Liver (tissue), 9 donors: ENCODE results near the gene FXYD2. TPM values are rescaled to one million over a fixed set of nuclear protein-coding genes. Genes with fewer than 3 reads are reported as not detected.

ENCODE experiments used
- DNase-seq: peaks from one replicate; pipeline ENCODE4 v3.0.0-alpha.2; 2017; ENCODE audit warnings: low spot score
- H3K27ac ChIP-seq, 2 donors: one replicate each; pipeline ENCODE4 v1.7.0; 2013; ENCODE audit warnings: inconsistent platforms in 2 of 2, low read length in 2 of 2, control low read depth in 1 of 2, low read depth in 1 of 2, mild to moderate bottlenecking in 1 of 2
- H3K27me3 ChIP-seq, 4 donors: one replicate each; pipeline versions ENCODE4 v1.6.1 to v1.7.0; 2013; ENCODE audit warnings: low read length in 3 of 4, inconsistent platforms in 1 of 4, mild to moderate bottlenecking in 1 of 4, moderate library complexity in 1 of 4; ENCODE audit not compliant: control insufficient read depth in 4 of 4, insufficient read depth in 4 of 4
- H3K36me3 ChIP-seq, 4 donors: one replicate each; pipeline versions ENCODE4 v1.6.1 to v1.7.0; 2013; ENCODE audit warnings: low read length in 3 of 4, mild to moderate bottlenecking in 3 of 4, low read depth in 1 of 4, moderate library complexity in 1 of 4; ENCODE audit not compliant: control insufficient read depth in 4 of 4, insufficient read depth in 3 of 4
- H3K4me1 ChIP-seq, 4 donors: one replicate each; pipeline versions ENCODE4 v1.6.1 to v1.7.0; 2013; ENCODE audit warnings: low read length in 3 of 4, mild to moderate bottlenecking in 3 of 4, moderate library complexity in 1 of 4; ENCODE audit not compliant: control insufficient read depth in 4 of 4, insufficient read depth in 4 of 4
- H3K4me3 ChIP-seq, 3 donors: one replicate each; pipeline versions ENCODE4 v1.6.1 to v1.7.0; 2013; ENCODE audit warnings: low read length in 3 of 3, control low read depth in 1 of 3, low read depth in 1 of 3, mild to moderate bottlenecking in 1 of 3
- H3K9ac ChIP-seq, 2 donors: one replicate each; pipeline ENCODE4 v1.7.0; 2013; ENCODE audit warnings: low read length in 2 of 2, mild to moderate bottlenecking in 2 of 2, moderate library complexity in 2 of 2, control low read depth in 1 of 2, low read depth in 1 of 2
- H3K9me3 ChIP-seq, 4 donors: one replicate each; pipeline versions ENCODE4 v1.6.1 to v1.7.0; 2013; ENCODE audit warnings: low read length in 3 of 4; ENCODE audit not compliant: control insufficient read depth in 4 of 4
- ATF3 ChIP-seq: IDR thresholded peaks from 2 replicates; pipeline ENCODE4 v1.6.1; 2016; ENCODE audit warnings: antibody characterized with exemption
- EGR1 ChIP-seq, 2 donors: IDR thresholded peaks; 2 replicates each; pipeline ENCODE4 v1.6.1; 2016 to 2018; ENCODE audit warnings: antibody characterized with exemption in 2 of 2, low read depth in 2 of 2
- FOXA1 ChIP-seq: IDR thresholded peaks from 2 replicates; pipeline ENCODE4 v1.6.1; 2016; ENCODE audit warnings: antibody characterized with exemption
- FOXA2 ChIP-seq: IDR thresholded peaks from 2 replicates; pipeline ENCODE4 v1.6.1; 2016; ENCODE audit warnings: antibody characterized with exemption
- GABPA ChIP-seq, 2 donors: IDR thresholded peaks in 1 of 2; conservative IDR thresholded peaks in 1 of 2; 2 replicates each; pipeline ENCODE4 v1.6.1; 2016; ENCODE audit warnings: antibody characterized with exemption in 2 of 2, mild to moderate bottlenecking in 1 of 2, moderate library complexity in 1 of 2
- HNF4A ChIP-seq, 2 donors: conservative IDR thresholded peaks; 2 replicates each; pipeline ENCODE4 v1.6.1; 2016; ENCODE audit warnings: antibody characterized with exemption in 2 of 2, mild to moderate bottlenecking in 2 of 2
- HNF4G ChIP-seq: IDR thresholded peaks from 2 replicates; pipeline ENCODE4 v1.6.1; 2016; ENCODE audit warnings: antibody characterized with exemption
- JUND ChIP-seq, 2 donors: IDR thresholded peaks; 2 replicates each; pipeline ENCODE4 v1.6.1; 2016; ENCODE audit warnings: antibody characterized with exemption in 2 of 2
- MAX ChIP-seq: IDR thresholded peaks from 2 replicates; pipeline ENCODE4 v1.6.1; 2016; ENCODE audit warnings: antibody characterized with exemption
- RAD21 ChIP-seq, 2 donors: IDR thresholded peaks; 2 replicates each; pipeline ENCODE4 v1.6.1; 2016; ENCODE audit warnings: antibody characterized with exemption in 2 of 2, mild to moderate bottlenecking in 2 of 2
- RXRA ChIP-seq, 2 donors: IDR thresholded peaks; 2 replicates each; pipeline ENCODE4 v1.6.1; 2017 to 2018; ENCODE audit warnings: antibody characterized with exemption in 2 of 2, mild to moderate bottlenecking in 1 of 2
- SP1 ChIP-seq: IDR thresholded peaks from 2 replicates; pipeline ENCODE4 v1.6.1; 2018; ENCODE audit warnings: antibody characterized with exemption, mild to moderate bottlenecking
- TAF1 ChIP-seq: conservative IDR thresholded peaks from 2 replicates; pipeline ENCODE4 v1.6.1; 2016; ENCODE audit warnings: antibody characterized with exemption, mild to moderate bottlenecking
- YY1 ChIP-seq: IDR thresholded peaks from 2 replicates; pipeline ENCODE4 v1.6.1; 2016; ENCODE audit warnings: antibody characterized with exemption, mild to moderate bottlenecking
- WGBS: extraction: QIAGEN DNeasy Blood & Tissue Kit; methylation state at CpG from one replicate; pipeline ENCODE4 v1.1.7; 2013; 5-methylcytosine and 5-hydroxymethylcytosine counted together
- polyA plus RNA-seq, 2 donors: library from polyadenylated mRNA; stranded (reverse) in 1 of 2; unstranded in 1 of 2; fragments of 200-250 nt in 1 of 2; fragments of >200 nt in 1 of 2; fragmentation: Nextera tagmentation in 1 of 2; extraction: Ambion mirVana in 1 of 2; gene quantifications; one replicate each; pipeline versions ENCODE4 v1.2.1 to v1.2.3, GENCODE V29; 2013 to 2015
- total RNA-seq, 2 donors: library from RNA; depleted of rRNA; stranded (reverse); fragments of >200 nt; gene quantifications; one replicate each; pipeline ENCODE4 v1.2.3, GENCODE V29; 2014
- TF ChIP-seq, protein P1 (sequence below): fragments of 150-350 bp; IDR thresholded peaks from 2 replicates; pipeline ENCODE4 v1.5.1; 2017; ENCODE audit warnings: improper control_type of control experiment, low read depth, low read length; ENCODE audit not compliant: missing input control
- TF ChIP-seq, protein P2 (sequence below): IDR thresholded peaks from 2 replicates; pipeline ENCODE4 v1.6.1; 2016; ENCODE audit warnings: antibody characterized with exemption
- TF ChIP-seq, protein P3 (sequence below): IDR thresholded peaks from 2 replicates; pipeline ENCODE4 v1.6.1; 2016; ENCODE audit warnings: antibody characterized with exemption, mild to moderate bottlenecking
- donor health status: healthy.
- donor health status: healthy.
- donor health status: healthy.
- donor health status: healthy.
- donor health status: healthy.

The FXYD2 gene
- total and polyA plus RNA-seq, 4 donors, result 20.2 to 105 (median 41.8) TPM

DNA sequence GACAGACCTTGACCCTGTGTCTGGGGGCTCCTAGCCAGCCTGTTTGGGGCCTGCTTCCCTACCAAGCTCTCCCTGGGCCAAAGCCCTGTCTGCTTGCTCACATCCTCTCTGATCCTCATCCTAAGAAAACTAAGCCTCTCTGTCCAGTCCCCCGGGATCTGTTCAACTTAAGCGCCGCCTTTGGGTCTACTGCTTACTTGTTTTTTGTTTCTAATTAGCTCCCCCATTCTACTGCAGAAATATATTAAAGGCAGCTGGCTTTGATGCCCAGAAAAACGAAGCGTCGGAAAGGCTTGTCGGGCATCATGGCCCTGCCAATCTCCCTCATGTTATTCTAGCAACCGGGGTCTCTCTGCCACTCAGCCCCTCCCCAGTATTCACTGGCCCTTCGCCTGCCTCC lies 31.0 kb downstream of the FXYD2 start:
- TF ChIP-seq HNF4G (no peak), YY1 (no peak), TAF1 (no peak), MAX (no peak), GABPA (IDR thresholded peaks at IDR 0.05 in 1 of 2, conservative IDR thresholded peaks at IDR 0.05 in 1 of 2) (no peak), HNF4A (conservative IDR thresholded peaks at IDR 0.05) (no peak), JUND (IDR thresholded peaks at IDR 0.05) (no peak), RAD21 (IDR thresholded peaks at IDR 0.05) (no peak), RXRA (IDR thresholded peaks at IDR 0.05) (no peak), SP1 (no peak), ATF3 (no peak), EGR1 (IDR thresholded peaks at IDR 0.05; ENCODE audit: low read depth in 2 of 2) (no peak)
- TF ChIP-seq, protein P1, sequence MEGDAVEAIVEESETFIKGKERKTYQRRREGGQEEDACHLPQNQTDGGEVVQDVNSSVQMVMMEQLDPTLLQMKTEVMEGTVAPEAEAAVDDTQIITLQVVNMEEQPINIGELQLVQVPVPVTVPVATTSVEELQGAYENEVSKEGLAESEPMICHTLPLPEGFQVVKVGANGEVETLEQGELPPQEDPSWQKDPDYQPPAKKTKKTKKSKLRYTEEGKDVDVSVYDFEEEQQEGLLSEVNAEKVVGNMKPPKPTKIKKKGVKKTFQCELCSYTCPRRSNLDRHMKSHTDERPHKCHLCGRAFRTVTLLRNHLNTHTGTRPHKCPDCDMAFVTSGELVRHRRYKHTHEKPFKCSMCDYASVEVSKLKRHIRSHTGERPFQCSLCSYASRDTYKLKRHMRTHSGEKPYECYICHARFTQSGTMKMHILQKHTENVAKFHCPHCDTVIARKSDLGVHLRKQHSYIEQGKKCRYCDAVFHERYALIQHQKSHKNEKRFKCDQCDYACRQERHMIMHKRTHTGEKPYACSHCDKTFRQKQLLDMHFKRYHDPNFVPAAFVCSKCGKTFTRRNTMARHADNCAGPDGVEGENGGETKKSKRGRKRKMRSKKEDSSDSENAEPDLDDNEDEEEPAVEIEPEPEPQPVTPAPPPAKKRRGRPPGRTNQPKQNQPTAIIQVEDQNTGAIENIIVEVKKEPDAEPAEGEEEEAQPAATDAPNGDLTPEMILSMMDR, result no peak
- TF ChIP-seq, protein P2, sequence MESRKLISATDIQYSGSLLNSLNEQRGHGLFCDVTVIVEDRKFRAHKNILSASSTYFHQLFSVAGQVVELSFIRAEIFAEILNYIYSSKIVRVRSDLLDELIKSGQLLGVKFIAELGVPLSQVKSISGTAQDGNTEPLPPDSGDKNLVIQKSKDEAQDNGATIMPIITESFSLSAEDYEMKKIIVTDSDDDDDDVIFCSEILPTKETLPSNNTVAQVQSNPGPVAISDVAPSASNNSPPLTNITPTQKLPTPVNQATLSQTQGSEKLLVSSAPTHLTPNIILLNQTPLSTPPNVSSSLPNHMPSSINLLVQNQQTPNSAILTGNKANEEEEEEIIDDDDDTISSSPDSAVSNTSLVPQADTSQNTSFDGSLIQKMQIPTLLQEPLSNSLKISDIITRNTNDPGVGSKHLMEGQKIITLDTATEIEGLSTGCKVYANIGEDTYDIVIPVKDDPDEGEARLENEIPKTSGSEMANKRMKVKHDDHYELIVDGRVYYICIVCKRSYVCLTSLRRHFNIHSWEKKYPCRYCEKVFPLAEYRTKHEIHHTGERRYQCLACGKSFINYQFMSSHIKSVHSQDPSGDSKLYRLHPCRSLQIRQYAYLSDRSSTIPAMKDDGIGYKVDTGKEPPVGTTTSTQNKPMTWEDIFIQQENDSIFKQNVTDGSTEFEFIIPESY, result no peak
- TF ChIP-seq, protein P3, sequence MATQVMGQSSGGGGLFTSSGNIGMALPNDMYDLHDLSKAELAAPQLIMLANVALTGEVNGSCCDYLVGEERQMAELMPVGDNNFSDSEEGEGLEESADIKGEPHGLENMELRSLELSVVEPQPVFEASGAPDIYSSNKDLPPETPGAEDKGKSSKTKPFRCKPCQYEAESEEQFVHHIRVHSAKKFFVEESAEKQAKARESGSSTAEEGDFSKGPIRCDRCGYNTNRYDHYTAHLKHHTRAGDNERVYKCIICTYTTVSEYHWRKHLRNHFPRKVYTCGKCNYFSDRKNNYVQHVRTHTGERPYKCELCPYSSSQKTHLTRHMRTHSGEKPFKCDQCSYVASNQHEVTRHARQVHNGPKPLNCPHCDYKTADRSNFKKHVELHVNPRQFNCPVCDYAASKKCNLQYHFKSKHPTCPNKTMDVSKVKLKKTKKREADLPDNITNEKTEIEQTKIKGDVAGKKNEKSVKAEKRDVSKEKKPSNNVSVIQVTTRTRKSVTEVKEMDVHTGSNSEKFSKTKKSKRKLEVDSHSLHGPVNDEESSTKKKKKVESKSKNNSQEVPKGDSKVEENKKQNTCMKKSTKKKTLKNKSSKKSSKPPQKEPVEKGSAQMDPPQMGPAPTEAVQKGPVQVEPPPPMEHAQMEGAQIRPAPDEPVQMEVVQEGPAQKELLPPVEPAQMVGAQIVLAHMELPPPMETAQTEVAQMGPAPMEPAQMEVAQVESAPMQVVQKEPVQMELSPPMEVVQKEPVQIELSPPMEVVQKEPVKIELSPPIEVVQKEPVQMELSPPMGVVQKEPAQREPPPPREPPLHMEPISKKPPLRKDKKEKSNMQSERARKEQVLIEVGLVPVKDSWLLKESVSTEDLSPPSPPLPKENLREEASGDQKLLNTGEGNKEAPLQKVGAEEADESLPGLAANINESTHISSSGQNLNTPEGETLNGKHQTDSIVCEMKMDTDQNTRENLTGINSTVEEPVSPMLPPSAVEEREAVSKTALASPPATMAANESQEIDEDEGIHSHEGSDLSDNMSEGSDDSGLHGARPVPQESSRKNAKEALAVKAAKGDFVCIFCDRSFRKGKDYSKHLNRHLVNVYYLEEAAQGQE, result no peak
- Histone ChIP-seq H3K9me3 (no peaks in the 10 kb centered on the region), H3K9ac (no peak overlapping the region), H3K27me3 (peaks cover 0 to 6% (median 3%) of the 10 kb centered on the region in 4 donors), H3K27ac (no peak overlapping the region), H3K4me1 (peaks cover 2 to 16% (median 6%) of the 10 kb centered on the region in 4 donors), H3K4me3 (no peak overlapping the region), H3K36me3 (no peaks in the 10 kb centered on the region)
- DNase-seq, result no peak
- WGBS, result 93% methylated on average over 9 of the region's 9 CpGs

GRCh38 chr11:117792992-117793391 lies 31.6 kb downstream of the FXYD2 start:
- no peak for DNase-seq
- Histone ChIP-seq H3K9me3 (no peaks in the 10 kb centered on the region), H3K9ac (no peak overlapping the region), H3K36me3 (no peaks in the 10 kb centered on the region), H3K27ac (no peak overlapping the region), H3K27me3 (peaks cover 0 to 6% (median 3%) of the 10 kb centered on the region in 4 donors), H3K4me1 (peaks cover 2 to 16% (median 6%) of the 10 kb centered on the region in 4 donors), H3K4me3 (no peak overlapping the region)
- 87% methylated on average over 6 of the region's 6 CpGs for WGBS
- TF ChIP-seq YY1 (no peak), RAD21 (IDR thresholded peaks at IDR 0.05) (no peak), TAF1 (no peak), MAX (no peak), HNF4G (no peak), HNF4A (conservative IDR thresholded peaks at IDR 0.05) (no peak), FOXA1 (no peak), JUND (IDR thresholded peaks at IDR 0.05) (no peak), FOXA2 (no peak), RXRA (IDR thresholded peaks at IDR 0.05) (no peak), GABPA (IDR thresholded peaks at IDR 0.05 in 1 of 2, conservative IDR thresholded peaks at IDR 0.05 in 1 of 2) (no peak), SP1 (no peak)
- TF ChIP-seq, protein P1, result no peak
- TF ChIP-seq, protein P3, result no peak
